ENCODE results near the gene TOP2B. TPM values are rescaled to one million over a fixed set of nuclear protein-coding genes. Genes with fewer than 3 reads are reported as not detected.

TOP2B gene
- total and polyA plus RNA-seq, 2 experiments from 2014 or later, result 92.0 to 179 TPM

GRCh38 chr3:25674670-25675069, 10.0 kb upstream of the TOP2B start (continued):
- no peak for TF ChIP-seq ZNF114 (CRISPR knock-in tag; IDR thresholded peaks at IDR 0.05)
- no peak for TF ChIP-seq POLR2AphosphoS5 (IDR thresholded peaks at IDR 0.05; ENCODE audit: low read depth)
- no peak for TF ChIP-seq EZH2 (IDR thresholded peaks at IDR 0.05; ENCODE audit: low read depth, unreplicated experiment)

- no peaks in the 10 kb centered on the region for H4K20me1 ChIP-seq (replicated peaks; ENCODE audit: insufficient read depth)
- no peak overlapping the region for H3K4me2 ChIP-seq
- H2AFZ ChIP-seq, result no peak overlapping the region
- DNase-seq (ENCODE audit: low spot score), result no peak
- peaks cover 5% of the 10 kb centered on the region; the same call in 1 of the 3 replicates for H3K36me3 Mint-ChIP-seq (ENCODE audit: low read depth)
- TF ChIP-seq ZNF462 (CRISPR knock-in tag; IDR thresholded peaks at IDR 0.05) (no peak), STAT1 (IDR thresholded peaks at IDR 0.05; ENCODE audit: unreplicated experiment) (no peak), ZNF331 (CRISPR knock-in tag; IDR thresholded peaks at IDR 0.05; ENCODE audit: low read depth) (no peak), ZNF114 (CRISPR knock-in tag; IDR thresholded peaks at IDR 0.05) (no peak), ETS1 (IDR thresholded peaks at IDR 0.05) (no peak), CTCF (conservative IDR thresholded peaks at IDR 0.05; ENCODE audit: low read depth in 2 of 2) (no peak), REST (IDR thresholded peaks at IDR 0.05; ENCODE audit: unreplicated experiment) (no peak), JUNB (IDR thresholded peaks at IDR 0.05; ENCODE audit: unreplicated experiment) (no peak), EZH2 (IDR thresholded peaks at IDR 0.05; ENCODE audit: low read depth, unreplicated experiment) (no peak), CREB1 (CRISPR knock-in tag; IDR thresholded peaks at IDR 0.05; ENCODE audit: low read depth) (no peak), NANOG (IDR thresholded peaks at IDR 0.05; ENCODE audit: borderline replicate concordance) (no peak)
- H3K9me3 Mint-ChIP-seq, result peaks cover 8% of the 10 kb centered on the region
- no peaks in the 10 kb centered on the region for H3K79me2 ChIP-seq (replicated peaks; ENCODE audit: insufficient read depth)
- H3K9me2 ChIP-seq (ENCODE audit: insufficient read depth), result no peaks in the 10 kb centered on the region
- H3K27ac Mint-ChIP-seq, result no peak overlapping the region
- no peaks in the 10 kb centered on the region for H3K27me3 ChIP-seq (ENCODE audit: insufficient read depth)
- no peaks in the 10 kb centered on the region for H3F3A ChIP-seq (replicated peaks; ENCODE audit: low read depth)
- H3K4me1 ChIP-seq (ENCODE audit: insufficient read depth), result peaks cover 10% of the 10 kb centered on the region; the same call in 1 of the 2 replicates
- no peaks in the 10 kb centered on the region for H3K4me1 Mint-ChIP-seq
- H3K4me3 Mint-ChIP-seq, result no peak overlapping the region
- no peak for ATAC-seq
- no peaks in the 10 kb centered on the region for H3K36me3 ChIP-seq (ENCODE audit: insufficient read depth)
- no peaks in the 10 kb centered on the region for H3K27me3 Mint-ChIP-seq (ENCODE audit: insufficient read depth, low read depth, poor library complexity)
- H3K27ac ChIP-seq (ENCODE audit: low read depth), result no peak overlapping the region
- no peak overlapping the region for H3K4me3 ChIP-seq
Observed at GRCh38 chr3:25673738-25674298, 9.1 kb upstream of the TOP2B start.

Measured in GM23338 (cell line).